Astrocyte of the cerebellum (primary cell): ENCODE data around the gene ABHD12.
A peak's percentile ranks its signal among the peaks of the same experiment; 100 is the strongest.

ENCODE experiments used
- DNase-seq: peaks from one replicate; pipeline ENCODE4 v3.0.0-alpha.2; 2011; ENCODE audit warnings: low read depth
- H3K4me3 ChIP-seq: 2 replicates; pipeline ENCODE4 v1.5.1; 2011; ENCODE audit warnings: mild to moderate bottlenecking, low read depth, low read length, moderate library complexity
- CTCF ChIP-seq: IDR thresholded peaks from 2 replicates; pipeline ENCODE4 v1.5.1; 2012; ENCODE audit warnings: low read length, low read depth, moderate library complexity, mild to moderate bottlenecking; ENCODE audit errors: missing control alignments
- in situ Hi-C: cut with HindIII; loops from 2 replicates; pipeline ENCODE4 v1.10.0; 2017; ENCODE audit warnings: low sequenced_read_pairs

Gene ABHD12

GRCh38 chr20:25368526-25368925 lies 22.1 kb downstream of the ABHD12 start:
- H3K4me3 ChIP-seq = no peak overlapping the region
- TF ChIP-seq CTCF = no peak
- in situ Hi-C loops = no loop called here
- DNase-seq = no peak

GRCh38 chr20:25364879-25365699 lies 25.5 kb downstream of the ABHD12 start:
- no peak overlapping the region for H3K4me3 ChIP-seq
- DNase-seq = no peak
- in situ Hi-C loops = no loop called here
- no peak for TF ChIP-seq CTCF

GRCh38 chr20:25364180-25364788 lies 26.4 kb downstream of the ABHD12 start:
- DNase-seq = peak; percentile 36
- no peak for TF ChIP-seq CTCF
- in situ Hi-C loops = no loop called here
- no peak overlapping the region for H3K4me3 ChIP-seq

- TF ChIP-seq CTCF = no peak
- H3K4me3 ChIP-seq = no peak overlapping the region
- peak; percentile 11 for DNase-seq
- in situ Hi-C loops = no loop called here
Measured at GRCh38 chr20:25361287-25361683, 29.4 kb downstream of the ABHD12 start.

GRCh38 chr20:25360631-25361286 lies 29.9 kb downstream of the ABHD12 start:
- no peak for TF ChIP-seq CTCF
- no peak overlapping the region for H3K4me3 ChIP-seq
- in situ Hi-C loops = no loop called here
- peak; percentile 47 for DNase-seq

- in situ Hi-C loops = no loop called here
- no peak for TF ChIP-seq CTCF
- no peak overlapping the region for H3K4me3 ChIP-seq
- DNase-seq = no peak
Measured at GRCh38 chr20:25356271-25356933, 34.2 kb downstream of the ABHD12 start.
